ENCODE data around the gene ENPP3. TPM values are rescaled to one million over a fixed set of nuclear protein-coding genes. Genes with fewer than 3 reads are reported as not detected.

ENPP3 gene
- total and polyA plus RNA-seq, 10 of the 15 experiments (the other 5 are each of a cell fraction or from before 2014, with no cell fraction given) = 0.01 TPM; not detected in 9

DNA sequence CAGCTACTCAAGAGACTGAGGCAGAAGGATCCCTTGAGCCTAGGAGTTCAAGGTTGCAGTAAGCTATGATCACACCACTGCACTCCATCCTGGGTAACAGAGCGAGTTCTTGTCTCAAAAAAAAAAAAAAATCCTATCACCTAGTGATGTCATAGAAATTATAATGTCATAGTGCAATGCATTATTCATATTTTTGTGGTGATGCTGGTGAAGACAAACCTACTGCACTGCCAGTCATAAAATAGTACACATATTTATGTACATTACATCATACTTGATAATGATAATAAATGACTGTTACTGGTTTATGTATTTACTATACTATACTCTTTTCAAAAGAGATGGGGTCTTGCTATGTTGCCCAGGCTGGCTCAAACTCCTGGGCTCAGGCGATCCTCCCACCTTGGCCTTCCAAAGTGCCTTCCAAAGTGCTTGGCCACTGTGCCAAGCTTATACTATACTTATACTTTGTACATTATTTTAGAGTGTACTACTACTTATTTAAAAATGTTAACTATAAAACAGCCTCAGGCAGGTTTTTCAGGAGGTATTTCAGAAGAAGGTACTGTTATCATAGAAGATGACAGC is 26.6 kb downstream of the ENPP3 start:
- no peaks in the 10 kb centered on the region; the same call in 2 of the 3 replicates for H3K9me3 ChIP-seq (replicated peaks; ENCODE audit: control insufficient read depth, insufficient read depth, low read length)
- CTCF ChIA-PET = interaction anchor here (0.7 to 1.4 kb wide), 3 partner anchors 16 to 35 kb away, joined by 3 read pairs; partner anchors contain the start of gene MED23
- H3K79me2 ChIP-seq (ENCODE audit: control insufficient read depth, insufficient read depth, low read length) = no peaks in the 10 kb centered on the region
- no peak overlapping the region for H3K4me3 ChIP-seq
- WGBS (ENCODE audit: insufficient coverage, insufficient replicate concordance, low lambda C conversion rate, missing lambda C conversion rate) = 0% methylated on average over 2 of the region's 2 CpGs
- H3K36me3 ChIP-seq (ENCODE audit: control insufficient read depth in 2 of 2, insufficient read depth in 2 of 2, low read length in 1 of 2) = no peaks in the 10 kb centered on the region
- intact Hi-C loops (cut with micrococcal nuclease; ENCODE audit: unreplicated experiment) (no loop called here), in situ Hi-C loops (cut with MboI) (no loop called here)
- no TSS peak for BruUV-seq (replicated peaks)
- H3K27me3 ChIP-seq (replicated peaks in 1 of 2; ENCODE audit: control insufficient read depth in 2 of 2, insufficient read depth in 2 of 2, low read length in 1 of 2) = peaks cover 0 to 2% of the 10 kb centered on the region in 2 experiments; a peak in 1 of 4 replicates
- RAD21 ChIA-PET (ENCODE audit: unreplicated experiment) = no interaction called here
- H3K9ac ChIP-seq (ENCODE audit: control insufficient read depth, insufficient read depth, low read length) = no peak overlapping the region
- H3K27ac ChIP-seq (ENCODE audit: control insufficient read depth, insufficient read depth) = no peak overlapping the region
- no peak overlapping the region for H2AFZ ChIP-seq (ENCODE audit: control insufficient read depth, low read depth, low read length)
- POLR2A ChIA-PET = interaction anchor here (0.6 kb wide), 1 partner anchor 830 kb away, joined by 8 read pairs; no protein-coding TSS in a partner anchor
- H4K20me1 ChIP-seq (ENCODE audit: control insufficient read depth, insufficient read depth) = no peaks in the 10 kb centered on the region
- no peaks in the 10 kb centered on the region for H3K4me1 ChIP-seq (ENCODE audit: control insufficient read depth, insufficient read depth, low read length)
- SMC1A ChIA-PET (ENCODE audit: uncharacterized antibody, unreplicated experiment) = interaction anchor here (0.6 to 0.8 kb wide), 2 partner anchors 10 to 13 kb away, joined by 3 to 4 read pairs; no protein-coding TSS in a partner anchor
- ATAC-seq (no peak), FAIRE-seq (no peak), DNase-seq (ENCODE audit: low read depth, low spot score) (no peak)
- no peak overlapping the region for H3K4me2 ChIP-seq (ENCODE audit: control insufficient read depth, insufficient read depth)
- TF ChIP-seq CBX3 (IDR thresholded peaks at IDR 0.05; ENCODE audit: borderline replicate concordance, low read depth) (no peak), GATAD2B (conservative IDR thresholded peaks at IDR 0.05; ENCODE audit: low read depth) (no peak), ZNF384 (IDR thresholded peaks at IDR 0.05; ENCODE audit: borderline replicate concordance, low read depth, low read length) (no peak), POU2F2 (IDR thresholded peaks at IDR 0.05; ENCODE audit: borderline replicate concordance, low read depth, low read length) (no peak), RELA (IDR thresholded peaks at IDR 0.05; ENCODE audit: borderline replicate concordance, partially characterized antibody) (no peak), ZSCAN29 (IDR thresholded peaks at IDR 0.05) (no peak), RAD21 (IDR thresholded peaks at IDR 0.05; ENCODE audit: insufficient read depth, low read depth, low read length) (no peak), ZNF207 (IDR thresholded peaks at IDR 0.05; ENCODE audit: borderline replicate concordance) (no peak)
- TF ChIP-seq, protein P1, sequence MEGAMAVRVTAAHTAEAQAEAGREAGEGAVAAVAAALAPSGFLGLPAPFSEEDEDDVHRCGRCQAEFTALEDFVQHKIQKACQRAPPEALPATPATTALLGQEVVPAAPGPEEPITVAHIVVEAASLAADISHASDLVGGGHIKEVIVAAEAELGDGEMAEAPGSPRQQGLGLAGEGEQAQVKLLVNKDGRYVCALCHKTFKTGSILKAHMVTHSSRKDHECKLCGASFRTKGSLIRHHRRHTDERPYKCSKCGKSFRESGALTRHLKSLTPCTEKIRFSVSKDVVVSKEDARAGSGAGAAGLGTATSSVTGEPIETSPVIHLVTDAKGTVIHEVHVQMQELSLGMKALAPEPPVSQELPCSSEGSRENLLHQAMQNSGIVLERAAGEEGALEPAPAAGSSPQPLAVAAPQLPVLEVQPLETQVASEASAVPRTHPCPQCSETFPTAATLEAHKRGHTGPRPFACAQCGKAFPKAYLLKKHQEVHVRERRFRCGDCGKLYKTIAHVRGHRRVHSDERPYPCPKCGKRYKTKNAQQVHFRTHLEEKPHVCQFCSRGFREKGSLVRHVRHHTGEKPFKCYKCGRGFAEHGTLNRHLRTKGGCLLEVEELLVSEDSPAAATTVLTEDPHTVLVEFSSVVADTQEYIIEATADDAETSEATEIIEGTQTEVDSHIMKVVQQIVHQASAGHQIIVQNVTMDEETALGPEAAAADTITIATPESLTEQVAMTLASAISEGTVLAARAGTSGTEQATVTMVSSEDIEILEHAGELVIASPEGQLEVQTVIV (IDR thresholded peaks at IDR 0.05; ENCODE audit: borderline replicate concordance, partially characterized antibody) = no peak
- TF ChIP-seq, protein P2, sequence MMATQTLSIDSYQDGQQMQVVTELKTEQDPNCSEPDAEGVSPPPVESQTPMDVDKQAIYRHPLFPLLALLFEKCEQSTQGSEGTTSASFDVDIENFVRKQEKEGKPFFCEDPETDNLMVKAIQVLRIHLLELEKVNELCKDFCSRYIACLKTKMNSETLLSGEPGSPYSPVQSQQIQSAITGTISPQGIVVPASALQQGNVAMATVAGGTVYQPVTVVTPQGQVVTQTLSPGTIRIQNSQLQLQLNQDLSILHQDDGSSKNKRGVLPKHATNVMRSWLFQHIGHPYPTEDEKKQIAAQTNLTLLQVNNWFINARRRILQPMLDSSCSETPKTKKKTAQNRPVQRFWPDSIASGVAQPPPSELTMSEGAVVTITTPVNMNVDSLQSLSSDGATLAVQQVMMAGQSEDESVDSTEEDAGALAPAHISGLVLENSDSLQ (IDR thresholded peaks at IDR 0.05) = no peak
- TF ChIP-seq, protein P3, sequence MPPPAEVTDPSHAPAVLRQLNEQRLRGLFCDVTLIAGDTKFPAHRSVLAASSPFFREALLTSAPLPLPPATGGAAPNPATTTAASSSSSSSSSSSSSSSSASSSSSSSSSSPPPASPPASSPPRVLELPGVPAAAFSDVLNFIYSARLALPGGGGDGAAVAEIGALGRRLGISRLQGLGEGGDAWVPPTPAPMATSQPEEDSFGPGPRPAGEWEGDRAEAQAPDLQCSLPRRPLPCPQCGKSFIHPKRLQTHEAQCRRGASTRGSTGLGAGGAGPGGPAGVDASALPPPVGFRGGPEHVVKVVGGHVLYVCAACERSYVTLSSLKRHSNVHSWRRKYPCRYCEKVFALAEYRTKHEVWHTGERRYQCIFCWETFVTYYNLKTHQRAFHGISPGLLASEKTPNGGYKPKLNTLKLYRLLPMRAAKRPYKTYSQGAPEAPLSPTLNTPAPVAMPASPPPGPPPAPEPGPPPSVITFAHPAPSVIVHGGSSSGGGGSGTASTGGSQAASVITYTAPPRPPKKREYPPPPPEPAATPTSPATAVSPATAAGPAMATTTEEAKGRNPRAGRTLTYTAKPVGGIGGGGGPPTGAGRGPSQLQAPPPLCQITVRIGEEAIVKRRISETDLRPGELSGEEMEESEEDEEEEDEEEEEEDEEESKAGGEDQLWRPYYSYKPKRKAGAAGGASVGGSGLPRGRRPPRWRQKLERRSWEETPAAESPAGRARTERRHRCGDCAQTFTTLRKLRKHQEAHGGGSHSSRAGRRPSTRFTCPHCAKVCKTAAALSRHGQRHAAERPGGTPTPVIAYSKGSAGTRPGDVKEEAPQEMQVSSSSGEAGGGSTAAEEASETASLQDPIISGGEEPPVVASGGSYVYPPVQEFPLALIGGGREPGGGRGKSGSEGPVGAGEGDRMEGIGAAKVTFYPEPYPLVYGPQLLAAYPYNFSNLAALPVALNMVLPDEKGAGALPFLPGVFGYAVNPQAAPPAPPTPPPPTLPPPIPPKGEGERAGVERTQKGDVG (CRISPR knock-in tag; IDR thresholded peaks at IDR 0.05) = no peak
- TF ChIP-seq, protein P4, sequence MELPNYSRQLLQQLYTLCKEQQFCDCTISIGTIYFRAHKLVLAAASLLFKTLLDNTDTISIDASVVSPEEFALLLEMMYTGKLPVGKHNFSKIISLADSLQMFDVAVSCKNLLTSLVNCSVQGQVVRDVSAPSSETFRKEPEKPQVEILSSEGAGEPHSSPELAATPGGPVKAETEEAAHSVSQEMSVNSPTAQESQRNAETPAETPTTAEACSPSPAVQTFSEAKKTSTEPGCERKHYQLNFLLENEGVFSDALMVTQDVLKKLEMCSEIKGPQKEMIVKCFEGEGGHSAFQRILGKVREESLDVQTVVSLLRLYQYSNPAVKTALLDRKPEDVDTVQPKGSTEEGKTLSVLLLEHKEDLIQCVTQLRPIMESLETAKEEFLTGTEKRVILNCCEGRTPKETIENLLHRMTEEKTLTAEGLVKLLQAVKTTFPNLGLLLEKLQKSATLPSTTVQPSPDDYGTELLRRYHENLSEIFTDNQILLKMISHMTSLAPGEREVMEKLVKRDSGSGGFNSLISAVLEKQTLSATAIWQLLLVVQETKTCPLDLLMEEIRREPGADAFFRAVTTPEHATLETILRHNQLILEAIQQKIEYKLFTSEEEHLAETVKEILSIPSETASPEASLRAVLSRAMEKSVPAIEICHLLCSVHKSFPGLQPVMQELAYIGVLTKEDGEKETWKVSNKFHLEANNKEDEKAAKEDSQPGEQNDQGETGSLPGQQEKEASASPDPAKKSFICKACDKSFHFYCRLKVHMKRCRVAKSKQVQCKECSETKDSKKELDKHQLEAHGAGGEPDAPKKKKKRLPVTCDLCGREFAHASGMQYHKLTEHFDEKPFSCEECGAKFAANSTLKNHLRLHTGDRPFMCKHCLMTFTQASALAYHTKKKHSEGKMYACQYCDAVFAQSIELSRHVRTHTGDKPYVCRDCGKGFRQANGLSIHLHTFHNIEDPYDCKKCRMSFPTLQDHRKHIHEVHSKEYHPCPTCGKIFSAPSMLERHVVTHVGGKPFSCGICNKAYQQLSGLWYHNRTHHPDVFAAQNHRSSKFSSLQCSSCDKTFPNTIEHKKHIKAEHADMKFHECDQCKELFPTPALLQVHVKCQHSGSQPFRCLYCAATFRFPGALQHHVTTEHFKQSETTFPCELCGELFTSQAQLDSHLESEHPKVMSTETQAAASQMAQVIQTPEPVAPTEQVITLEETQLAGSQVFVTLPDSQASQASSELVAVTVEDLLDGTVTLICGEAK (IDR thresholded peaks at IDR 0.05; ENCODE audit: borderline replicate concordance) = no peak

Data from GM12878 (cell line).